ENCODE measurements around the gene PTPRH.
"Not testable (repeated sequence)": the region's sequence is repeated elsewhere in the genome, so short reads cannot be mapped to it uniquely, and the experiment has no call there.

The PTPRH gene

GRCh38 chr19:55186080-55186479, 23.2 kb downstream of the PTPRH start:
- DNase-seq (ENCODE audit: low read depth in 2 of 2): no peak

DNA sequence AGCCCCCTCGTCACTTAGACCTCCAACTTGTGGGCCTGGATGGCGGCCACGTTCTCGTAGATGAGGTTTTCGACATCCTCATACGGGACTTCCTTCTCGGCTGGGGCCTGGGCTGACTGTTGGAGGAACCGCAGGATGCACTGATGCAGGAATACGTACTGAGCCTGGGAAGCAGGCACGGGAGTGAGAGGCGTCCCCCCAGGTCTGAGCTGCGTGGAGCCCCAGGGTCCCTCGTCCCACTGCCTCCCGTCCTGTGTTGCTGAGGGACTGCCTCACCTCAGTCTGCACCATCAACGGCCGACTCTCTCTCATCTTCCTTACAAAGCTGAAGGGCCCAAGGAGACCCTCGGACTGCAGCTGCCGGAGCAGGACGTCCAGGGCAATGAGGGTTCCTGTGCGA, 27.6 kb downstream of the PTPRH start:
- no peak for DNase-seq (ENCODE audit: low read depth in 2 of 2)

DNA sequence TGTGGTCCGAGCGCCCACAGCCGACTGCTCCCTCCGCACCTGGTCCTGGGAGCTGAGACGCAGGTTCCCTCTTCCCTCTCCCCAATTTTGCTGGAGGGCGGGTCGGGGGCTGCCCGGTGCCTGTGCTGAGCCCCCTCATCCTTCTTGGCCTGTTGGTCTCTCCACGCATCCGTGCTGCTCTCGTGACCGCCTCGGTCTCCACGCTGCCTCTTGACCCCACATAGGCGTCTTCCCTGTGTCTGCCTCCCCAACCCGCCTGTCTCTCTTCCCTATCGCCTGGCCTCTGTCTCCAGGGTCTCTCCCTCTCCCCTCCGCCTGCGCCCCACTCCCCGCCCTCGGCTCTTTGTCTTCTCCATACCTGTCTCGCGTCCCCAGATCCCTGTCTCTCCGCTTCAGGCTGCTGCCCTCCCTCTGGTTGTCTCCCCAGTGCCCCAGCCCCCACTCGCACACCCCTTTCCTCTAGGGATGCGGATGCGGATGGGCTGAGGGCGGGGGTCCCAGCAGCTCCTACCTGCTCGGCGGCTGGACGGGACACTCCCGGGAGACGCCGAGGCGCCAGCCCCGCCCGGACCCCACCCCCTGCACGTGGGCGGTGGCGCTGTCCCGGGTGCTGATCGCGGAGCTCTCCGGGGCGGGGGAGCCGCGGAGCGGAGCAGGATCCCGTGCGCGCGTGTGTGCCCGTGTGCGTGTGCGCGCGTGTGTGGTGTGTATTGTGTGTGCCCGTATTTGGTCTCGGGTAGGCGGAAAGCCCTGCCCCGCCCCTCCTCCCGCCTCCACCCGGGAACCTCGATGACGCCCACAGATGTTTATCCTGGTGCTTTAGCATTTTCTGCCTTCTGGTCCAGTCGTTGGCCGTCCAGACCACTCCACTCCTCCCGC, 29.5 kb downstream of the PTPRH start, which contains the start of gene SYT5:
TSS of gene SYT5 (minus strand) at position 684 of the 879 bp plus-strand sequence. CDS start 1,248 bp downstream, outside the sequence.
- peak in 1 of 2 donors; percentile 47 for DNase-seq (ENCODE audit: low read depth in 2 of 2)

- DNase-seq (ENCODE audit: low read depth in 2 of 2): peak; percentile 80 to 83
These were observed 30.3 kb downstream of the PTPRH start for GRCh38 chr19:55178781-55179599.

GRCh38 chr19:55176076-55176475, 33.2 kb downstream of the PTPRH start:
- DNase-seq (ENCODE audit: low read depth in 2 of 2): no peak

- DNase-seq (ENCODE audit: low read depth in 2 of 2): no peak
These were observed 34.0 kb downstream of the PTPRH start for GRCh38 chr19:55175117-55175867.

DNA sequence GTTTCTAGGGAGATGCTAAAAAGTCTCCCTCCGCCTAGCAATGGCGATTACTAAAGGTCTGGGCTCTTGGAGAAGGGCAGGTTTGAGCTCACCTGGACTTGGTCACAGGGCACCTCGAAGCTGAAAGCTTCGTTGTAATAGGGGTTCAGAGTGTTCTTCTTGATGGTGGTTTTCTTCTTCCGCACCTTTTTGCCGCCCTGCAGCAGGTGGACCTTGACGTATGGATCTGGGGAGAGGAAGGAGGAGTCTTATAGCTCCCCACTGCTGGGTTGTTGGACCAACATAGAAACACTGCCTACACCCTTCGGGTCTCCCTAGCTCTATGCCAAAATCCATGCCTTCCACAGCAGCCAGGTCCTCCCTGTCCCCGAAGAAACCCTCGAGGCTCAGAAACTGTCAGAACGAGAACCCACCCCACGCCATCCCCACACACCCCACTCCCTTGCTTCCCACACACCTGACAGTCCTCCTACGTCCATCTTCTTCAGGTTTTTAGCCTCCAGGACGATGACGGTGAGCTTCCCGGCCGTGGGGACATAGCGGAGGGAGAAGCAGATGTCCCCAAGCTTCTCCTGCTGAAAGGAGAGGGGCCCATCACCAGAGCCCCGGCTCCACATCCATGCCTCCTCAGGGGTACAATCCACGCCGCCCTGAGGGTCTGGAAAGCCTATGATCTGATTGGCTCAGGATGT, 34.7 kb downstream of the PTPRH start:
- DNase-seq (ENCODE audit: low read depth in 2 of 2): no peak

GRCh38 chr19:55173714-55174409, 35.4 kb downstream of the PTPRH start:
- peak in 1 of 2 donors; percentile 64 for DNase-seq (ENCODE audit: low read depth in 2 of 2)

- no peak for DNase-seq (ENCODE audit: low read depth in 2 of 2)
These were observed 36.1 kb downstream of the PTPRH start for GRCh38 chr19:55173186-55173713.

GRCh38 chr19:55172741-55173140, 36.6 kb downstream of the PTPRH start:
- no peak for DNase-seq (ENCODE audit: low read depth in 2 of 2)

DNA sequence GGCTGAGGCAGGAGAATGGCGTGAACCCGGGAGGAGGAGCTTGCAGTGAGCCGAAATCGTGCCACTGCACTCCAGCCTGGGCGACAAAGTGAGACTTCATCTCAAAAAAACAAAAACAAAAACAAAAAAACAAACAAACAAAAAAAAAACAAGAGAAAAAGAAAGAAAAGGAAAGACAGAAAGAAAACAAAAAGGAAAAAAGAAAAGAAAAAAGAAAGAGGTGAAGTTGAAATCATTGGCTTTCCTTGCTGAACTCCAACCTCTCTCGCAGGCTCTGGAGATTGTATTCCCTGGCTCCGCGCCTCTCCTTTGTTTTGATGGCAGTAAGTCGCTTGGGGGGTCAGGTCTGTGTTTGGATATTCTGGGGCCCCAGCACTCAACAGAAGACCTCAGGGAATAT, 37.0 kb downstream of the PTPRH start:
- not testable (repeated sequence) for DNase-seq (ENCODE audit: low read depth in 2 of 2)

DNA sequence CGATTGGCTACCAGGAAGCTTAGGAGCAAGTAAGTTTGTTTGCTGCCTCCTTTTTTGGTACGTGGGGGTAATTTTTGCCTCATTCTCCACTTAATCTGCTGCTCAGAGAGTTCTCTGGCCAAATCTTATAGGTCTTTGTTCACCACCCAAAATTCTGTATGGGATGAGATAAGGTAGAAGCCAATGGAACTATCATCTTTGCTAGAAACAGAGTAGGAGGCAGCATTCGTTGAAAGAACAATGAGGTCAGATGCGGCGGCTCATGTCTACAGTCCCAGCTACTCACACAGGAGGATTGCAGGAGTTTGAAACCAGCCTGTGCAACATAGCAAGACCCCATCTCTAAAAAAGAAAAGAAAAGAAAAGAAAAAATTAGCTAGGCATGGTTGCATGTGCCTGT, 37.9 kb downstream of the PTPRH start:
- DNase-seq (ENCODE audit: low read depth in 2 of 2): no peak

DNA sequence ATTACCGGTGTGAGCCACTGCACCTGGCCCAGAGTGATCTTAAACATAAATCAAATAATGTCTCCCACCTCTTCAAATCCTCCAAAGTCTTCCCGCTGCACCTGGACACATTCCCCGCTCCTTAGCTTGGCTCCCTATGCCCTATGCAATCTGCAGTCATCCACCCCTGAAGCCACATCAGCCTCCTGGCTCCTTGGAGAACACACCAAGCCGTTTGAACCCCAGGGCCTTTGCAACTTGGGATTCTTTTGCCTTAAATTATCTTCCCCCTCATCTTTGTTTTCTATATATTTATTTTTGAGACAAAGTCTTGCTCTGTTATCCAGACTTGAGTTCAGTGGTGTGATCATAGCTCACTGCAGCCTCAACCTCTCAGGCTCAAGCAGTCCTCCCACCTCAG, 40.2 kb downstream of the PTPRH start:
- DNase-seq (ENCODE audit: low read depth in 2 of 2): no peak

DNA sequence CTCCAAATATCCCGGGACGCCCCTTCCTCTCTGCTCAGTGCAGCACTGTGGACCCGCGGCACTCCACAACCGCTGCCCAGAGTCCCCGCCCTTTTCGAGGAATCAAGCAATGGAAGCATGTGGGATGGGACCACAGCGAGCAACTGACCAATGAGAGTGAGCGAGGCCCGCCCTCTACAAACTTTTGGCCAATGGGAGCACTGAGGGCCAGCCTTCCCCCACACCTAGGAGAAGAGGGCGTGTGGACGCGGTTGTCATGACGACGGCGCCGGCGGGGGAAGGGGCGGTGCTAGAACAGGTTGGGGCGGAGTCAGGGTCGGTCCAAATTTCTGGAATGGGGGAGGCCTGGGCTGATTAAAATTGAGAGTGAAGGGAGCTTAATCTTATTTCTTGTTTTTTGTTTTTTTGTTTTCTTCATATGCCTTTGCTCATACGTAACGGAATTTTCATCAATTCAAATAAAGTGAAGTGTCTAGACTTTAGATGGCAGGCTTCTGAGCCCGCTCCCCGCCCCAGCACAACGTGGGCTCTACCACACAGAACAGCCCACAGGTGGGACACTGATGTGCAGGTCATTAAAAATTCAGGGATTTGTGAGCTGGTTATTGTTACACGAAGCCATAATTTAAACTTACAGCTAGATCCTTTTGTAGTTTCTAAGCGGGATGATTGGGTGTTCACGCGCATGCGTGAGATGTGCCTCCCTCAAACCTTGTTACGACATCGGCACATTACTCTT, 42.6 kb downstream of the PTPRH start, which contains the start of gene DNAAF3:
TSS of gene DNAAF3 (minus strand) at position 84 of the 739 bp plus-strand sequence. CDS start 200 bp downstream, outside the sequence.
- DNase-seq (ENCODE audit: low read depth in 2 of 2): peak; percentile 76 to 87

DNA sequence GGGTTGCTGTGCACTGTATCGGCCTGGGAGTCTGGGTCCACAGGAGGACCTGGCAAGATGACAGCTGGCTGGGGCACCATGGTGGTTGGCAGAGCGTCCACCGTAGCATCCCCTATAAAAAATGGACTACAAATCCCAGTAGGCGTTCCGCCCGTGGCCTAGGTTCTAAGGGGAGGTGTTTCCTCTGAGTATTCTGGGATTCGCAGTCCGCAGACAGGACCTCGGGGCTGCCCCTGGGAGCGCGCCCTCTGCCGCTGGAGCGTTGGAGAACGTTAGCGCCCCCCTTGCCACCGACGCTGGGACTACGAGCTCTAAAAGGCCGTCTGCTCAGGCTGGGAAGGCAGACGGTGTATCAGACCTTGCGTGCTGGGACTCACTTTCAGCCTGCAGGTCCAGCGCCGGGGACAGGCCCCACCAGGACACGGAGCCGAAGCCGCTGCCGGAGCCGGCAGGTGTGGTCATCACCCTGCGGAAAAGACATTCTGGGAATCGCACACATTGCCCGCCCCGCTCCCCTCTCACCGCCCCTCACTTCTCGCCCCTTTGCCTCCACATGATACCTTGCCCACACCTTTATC, 43.3 kb downstream of the PTPRH start:
- peak; percentile 43 to 50 for DNase-seq (ENCODE audit: low read depth in 2 of 2)

DNA sequence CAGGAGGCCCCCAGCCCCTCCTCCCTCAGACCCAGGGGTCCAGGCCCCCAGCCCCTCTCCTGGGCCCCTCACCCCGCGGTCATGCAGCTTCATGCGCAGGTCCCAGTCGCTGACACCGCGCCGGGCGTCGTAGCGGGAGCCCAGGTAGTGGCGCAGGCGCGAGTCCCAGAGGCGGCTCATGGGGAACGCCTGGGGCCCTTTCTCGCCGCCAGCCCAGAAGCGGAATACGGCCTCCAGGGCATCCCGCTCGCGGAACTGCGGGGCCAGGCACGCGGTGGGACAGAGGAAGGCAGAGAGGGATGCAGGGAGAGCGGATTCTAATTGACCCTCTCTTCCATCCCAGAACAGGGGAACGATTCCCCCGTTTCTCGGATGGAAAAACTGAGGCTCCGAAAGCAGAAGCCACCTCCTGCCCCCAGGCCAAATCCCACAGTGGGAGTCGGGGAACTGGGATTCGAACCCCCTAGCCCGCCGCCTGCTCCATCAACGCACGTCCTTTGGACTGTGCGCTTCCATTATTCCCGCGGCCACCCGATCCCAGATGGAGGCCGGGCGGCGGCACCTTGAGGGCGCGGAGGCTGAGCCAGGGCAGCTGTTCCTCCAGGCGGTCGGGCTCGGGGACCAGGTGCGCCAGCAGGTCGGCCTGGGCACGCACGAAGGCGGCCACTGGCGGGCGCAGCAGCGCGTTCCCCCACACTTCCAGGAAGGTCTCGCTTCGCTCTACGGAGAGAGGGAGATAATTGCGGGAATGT, 47.6 kb downstream of the PTPRH start:
- no peak for DNase-seq (ENCODE audit: low read depth in 2 of 2)

- DNase-seq (ENCODE audit: low read depth in 2 of 2): no peak
These were observed 48.3 kb downstream of the PTPRH start for GRCh38 chr19:55160986-55161365.
